H1 (cell line): ENCODE measurements around the gene TSPAN33. TPM values are rescaled to one million over a fixed set of nuclear protein-coding genes. Genes with fewer than 3 reads are reported as not detected.

Source experiments
- CTCF ChIA-PET: fragments of 300-600 bp; sonication (Branson Sonifier 250); formaldehyde crosslinking; loops from one replicate; lab custom pipeline; 2021; ENCODE audit not compliant: partially characterized antibody; lab: Charles Lee
- POLR2A ChIA-PET: fragments of 300-600 bp; sonication (Branson Sonifier 250); formaldehyde crosslinking; loops from one replicate; lab custom pipeline; 2021; ENCODE audit warnings: inconsistent platforms; ENCODE audit not compliant: partially characterized antibody; lab: Charles Lee
- DNase-seq, 2 experiments: peaks; one replicate each; pipeline versions ENCODE4 v3.0.0 to v3.0.0-alpha.2; 2010 to 2022; ENCODE audit warnings: low spot score in 2 of 2, low read depth in 1 of 2, mixed read lengths in 1 of 2
- FAIRE-seq: peaks from 2 replicates; lab custom pipeline; 2011; peaks lifted over from hg19 to GRCh38; lab: Jason Lieb, UNC
- H2AFZ ChIP-seq: 2 replicates; pipeline ENCODE4 v1.8.1; 2012; ENCODE audit warnings: low read length, inconsistent platforms
- H2AK5ac ChIP-seq: 2 replicates; pipeline ENCODE4 v1.6.1; 2013; ENCODE audit warnings: low read depth, low read length
- H2BK120ac ChIP-seq: replicated peaks from 2 replicates; pipeline ENCODE3; 2013; ENCODE audit warnings: low read depth, low read length, inconsistent platforms
- H2BK12ac ChIP-seq: 2 replicates; pipeline ENCODE4 v1.6.1; 2013; ENCODE audit warnings: low read depth, low read length
- H2BK15ac ChIP-seq: 2 replicates; pipeline ENCODE4 v1.6.1; 2013; ENCODE audit warnings: low read length
- H2BK20ac ChIP-seq: 2 replicates; pipeline ENCODE4 v1.6.1; 2013; ENCODE audit warnings: low read length
- H2BK5ac ChIP-seq: 2 replicates; pipeline ENCODE4 v1.6.1; 2013; ENCODE audit warnings: low read depth, low read length
- H3K14ac ChIP-seq: 2 replicates; pipeline ENCODE4 v1.6.1; 2013; ENCODE audit warnings: inconsistent platforms; ENCODE audit not compliant: insufficient read length
- H3K18ac ChIP-seq: 2 replicates; pipeline ENCODE4 v1.6.1; 2013; ENCODE audit warnings: low read length; ENCODE audit errors: extremely low read depth
- H3K23ac ChIP-seq: 2 replicates; pipeline ENCODE4 v1.6.1; 2013; ENCODE audit warnings: inconsistent platforms; ENCODE audit not compliant: insufficient read length
- H3K23me2 ChIP-seq: 2 replicates; pipeline ENCODE4 v1.6.1; 2013; ENCODE audit warnings: low read depth, low read length
- H3K27ac ChIP-seq: 2 replicates; pipeline ENCODE4 v1.6.1; 2011; ENCODE audit warnings: low read depth, low read length, inconsistent platforms
- H3K27me3 ChIP-seq, 4 experiments: replicated peaks in 1 of 4; 1 replicate in 1 of 4; 2 replicates in 3 of 4; pipeline versions ENCODE4 v1.6.1 to v1.8.1; 2011 to 2013; ENCODE audit warnings: low read length in 3 of 4, mild to moderate bottlenecking in 3 of 4, inconsistent platforms in 2 of 4, mixed read lengths in 2 of 4, moderate library complexity in 1 of 4; ENCODE audit not compliant: control insufficient read depth in 3 of 4, insufficient read depth in 3 of 4; ENCODE audit errors: extremely low read depth in 1 of 4
- H3K36me3 ChIP-seq, 4 experiments: 2 replicates each; pipeline versions ENCODE4 v1.6.1 to v1.8.1; 2011 to 2013; ENCODE audit warnings: mild to moderate bottlenecking in 4 of 4, low read length in 3 of 4, moderate library complexity in 2 of 4, control low read depth in 1 of 4, inconsistent platforms in 1 of 4; ENCODE audit not compliant: insufficient read depth in 4 of 4, control insufficient read depth in 2 of 4
- H3K4ac ChIP-seq: replicated peaks from 2 replicates; pipeline ENCODE3; 2013; ENCODE audit warnings: low read length, low read depth, mixed read lengths, inconsistent platforms; ENCODE audit not compliant: insufficient read length
- H3K4me1 ChIP-seq, 4 experiments: replicated peaks in 1 of 4; 1 replicate in 1 of 4; 2 replicates in 3 of 4; pipeline versions ENCODE4 v1.6.1 to v1.8.1; 2011 to 2013; ENCODE audit warnings: low read length in 3 of 4, inconsistent platforms in 2 of 4, mixed read lengths in 1 of 4; ENCODE audit not compliant: insufficient read depth in 4 of 4, control insufficient read depth in 3 of 4
- H3K4me2 ChIP-seq, 2 experiments: 2 replicates each; pipeline versions ENCODE4 v1.6.1 to v1.8.1; 2011 to 2013; ENCODE audit warnings: low read depth in 2 of 2, low read length in 2 of 2, control low read depth in 1 of 2, inconsistent platforms in 1 of 2, mild to moderate bottlenecking in 1 of 2; ENCODE audit not compliant: insufficient read depth in 1 of 2
- H3K4me3 ChIP-seq, 4 experiments: fragments of 200-600, 300-600 bp in 1 of 4; sonication (generic), shearing (Covaris generic), sonication (Bioruptor Twin) in 1 of 4; 2 replicates each; pipeline versions ENCODE4 v1.5.1 to v1.8.1; 2011 to 2016; ENCODE audit warnings: low read length in 4 of 4, low read depth in 3 of 4, control low read depth in 2 of 4, inconsistent platforms in 2 of 4, mild to moderate bottlenecking in 2 of 4, mixed read lengths in 1 of 4, moderate library complexity in 1 of 4; ENCODE audit not compliant: insufficient read depth in 2 of 4; ENCODE audit errors: extremely low read depth in 1 of 4
- H3K56ac ChIP-seq: replicated peaks from 2 replicates; pipeline ENCODE3; 2013; ENCODE audit warnings: low read depth, mild to moderate bottlenecking, mixed read lengths, low read length, inconsistent platforms; ENCODE audit not compliant: insufficient read length
- H3K79me1 ChIP-seq: 2 replicates; pipeline ENCODE4 v1.6.1; 2013; ENCODE audit warnings: low read depth, low read length, control low read depth
- H3K79me2 ChIP-seq, 2 experiments: 2 replicates each; pipeline versions ENCODE4 v1.6.1 to v1.8.1; 2012 to 2013; ENCODE audit warnings: low read length in 2 of 2, mild to moderate bottlenecking in 2 of 2, inconsistent platforms in 1 of 2; ENCODE audit not compliant: insufficient read depth in 2 of 2, control insufficient read depth in 1 of 2
- H3K9ac ChIP-seq, 4 experiments: replicated peaks in 1 of 4; 1 replicate in 1 of 4; 2 replicates in 3 of 4; pipeline versions ENCODE4 v1.6.1 to v1.8.1; 2011 to 2013; ENCODE audit warnings: low read depth in 3 of 4, low read length in 3 of 4, control low read depth in 2 of 4, mild to moderate bottlenecking in 2 of 4, moderate library complexity in 2 of 4, inconsistent platforms in 1 of 4; ENCODE audit errors: extremely low read depth in 1 of 4
- H3K9me3 ChIP-seq, 2 experiments: 2 replicates each; pipeline versions ENCODE4 v1.6.1 to v1.8.1; 2012 to 2013; ENCODE audit warnings: mild to moderate bottlenecking in 2 of 2, moderate library complexity in 2 of 2, control low read depth in 1 of 2, inconsistent platforms in 1 of 2, low read depth in 1 of 2, low read length in 1 of 2, mixed read lengths in 1 of 2; ENCODE audit not compliant: insufficient read depth in 2 of 2
- H4K20me1 ChIP-seq, 2 experiments: replicated peaks in 1 of 2; 2 replicates each; pipeline versions ENCODE3 to v1.8.1; 2011 to 2013; ENCODE audit warnings: inconsistent platforms in 2 of 2, low read length in 2 of 2, mild to moderate bottlenecking in 1 of 2; ENCODE audit not compliant: insufficient read depth in 2 of 2, control insufficient read depth in 1 of 2
- H4K5ac ChIP-seq: 2 replicates; pipeline ENCODE4 v1.6.1; 2013; ENCODE audit warnings: low read length, low read depth, mixed read lengths, inconsistent platforms; ENCODE audit not compliant: insufficient read length
- H4K8ac ChIP-seq: 2 replicates; pipeline ENCODE4 v1.8.0; 2013; ENCODE audit warnings: mild to moderate bottlenecking, moderate library complexity, low read length, inconsistent platforms; ENCODE audit not compliant: insufficient read depth; ENCODE audit errors: extremely low read depth
- H4K91ac ChIP-seq: replicated peaks from 2 replicates; pipeline ENCODE3; 2013; ENCODE audit warnings: low read length, mixed read lengths, inconsistent platforms; ENCODE audit not compliant: insufficient read length
- CTBP2 ChIP-seq: IDR thresholded peaks from 2 replicates; pipeline ENCODE4 v1.7.0; 2011; ENCODE audit warnings: borderline replicate concordance, mild to moderate bottlenecking, moderate library complexity, mixed read lengths, low read length; ENCODE audit not compliant: insufficient read depth, insufficient read length
- EGR1 ChIP-seq: IDR thresholded peaks from 2 replicates; pipeline ENCODE4 v1.6.1; 2011; ENCODE audit warnings: low read depth, low read length, borderline replicate concordance
- FOSL1 ChIP-seq: IDR thresholded peaks from 2 replicates; pipeline ENCODE4 v1.6.1; 2011; ENCODE audit warnings: mild to moderate bottlenecking, low read depth, low read length, moderate library complexity; ENCODE audit not compliant: insufficient read depth
- HDAC2 ChIP-seq, 2 experiments: fragments of 300-600 bp in 1 of 2; sonication (generic) in 1 of 2; IDR thresholded peaks; 2 replicates each; pipeline ENCODE4 v1.6.1; 2011 to 2012; ENCODE audit warnings: low read depth in 2 of 2, low read length in 2 of 2, mild to moderate bottlenecking in 2 of 2, moderate library complexity in 2 of 2, borderline replicate concordance in 1 of 2, inconsistent platforms in 1 of 2
- KDM5A ChIP-seq: fragments of 200-600 bp; IDR thresholded peaks from 2 replicates; pipeline ENCODE4 v1.7.1; 2012; ENCODE audit warnings: mild to moderate bottlenecking, low read length, inconsistent platforms, mixed read lengths
- NRF1 ChIP-seq: IDR thresholded peaks from 2 replicates; pipeline ENCODE4 v1.6.1; 2011; ENCODE audit warnings: mild to moderate bottlenecking, low read depth, low read length, improper control_type of control experiment
- RFX5 ChIP-seq: IDR thresholded peaks from 2 replicates; pipeline ENCODE4 v1.6.1; 2011; ENCODE audit warnings: low read depth, low read length, improper control_type of control experiment, borderline replicate concordance
- RNF2 ChIP-seq: fragments of 200-900, 300-1000 bp; sonication (generic); IDR thresholded peaks from 2 replicates; pipeline ENCODE4 v1.7.1; 2016; ENCODE audit warnings: borderline replicate concordance, low read depth, mild to moderate bottlenecking, antibody characterized with exemption, low read length; ENCODE audit not compliant: poor library complexity, severe bottlenecking; ENCODE audit errors: missing control alignments
- SIN3A ChIP-seq, 2 experiments: IDR thresholded peaks in 1 of 2; conservative IDR thresholded peaks in 1 of 2; 2 replicates each; pipeline ENCODE4 v1.6.1; 2011 to 2012; ENCODE audit warnings: low read length in 2 of 2, improper control_type of control experiment in 1 of 2, low read depth in 1 of 2, mild to moderate bottlenecking in 1 of 2
- YY1 ChIP-seq: IDR thresholded peaks from 2 replicates; pipeline ENCODE4 v1.6.1; 2011; ENCODE audit warnings: low read depth, mild to moderate bottlenecking, low read length
- ZNF274 ChIP-seq: IDR thresholded peaks from 2 replicates; pipeline ENCODE4 v1.7.0; 2012; ENCODE audit warnings: low read length, borderline replicate concordance; ENCODE audit errors: extremely low read depth
- WGBS, 2 experiments: shearing (Covaris generic) in 1 of 2; methylation state at CpG; one replicate each; pipeline versions ENCODE4 v1.1.6 to v1.1.7; 2013 to 2015; ENCODE audit warnings: low lambda C conversion rate in 2 of 2, mixed read lengths in 2 of 2, inconsistent platforms in 1 of 2, low coverage in 1 of 2, missing lambda C conversion rate in 1 of 2; ENCODE audit not compliant: insufficient replicate concordance in 2 of 2, insufficient coverage in 1 of 2, insufficient read length in 1 of 2; ENCODE audit errors: extremely low coverage in 1 of 2, missing lambda C conversion rate in 1 of 2; 5-methylcytosine and 5-hydroxymethylcytosine counted together
- polyA plus RNA-seq, 7 experiments: library from polyadenylated mRNA; depleted of rRNA in 3 of 7; stranded (reverse) in 5 of 7; unstranded in 2 of 7; fragments of >200 nt in 5 of 7; fragments of 200-250 nt in 2 of 7; gene quantifications; 1 replicate in 5 of 7; 2 replicates in 1 of 7; 4 replicates in 1 of 7; pipeline versions ENCODE4 v1.2.1 to v1.2.3, GENCODE V29; 2011 to 2013; ENCODE audit warnings: missing spikeins in 2 of 7, mixed read lengths in 2 of 7
- total RNA-seq: library from RNA; stranded (reverse); fragmentation: NEBNext Ultra II Directional; extraction: Animal tissue kit (Norgen Biotek cat#: 25700); gene quantifications from 2 replicates; pipeline ENCODE4 v1.2.1, GENCODE V29; 2021
- TF ChIP-seq, protein P1 (sequence below): IDR thresholded peaks from 2 replicates; pipeline ENCODE4 v1.6.1; 2011; ENCODE audit warnings: low read depth, mild to moderate bottlenecking, low read length; ENCODE audit not compliant: insufficient read depth

The TSPAN33 gene
- total and polyA plus RNA-seq, 2 of the 8 experiments (the other 6 are each of a cell fraction or from before 2014, with no cell fraction given) = 42.8 to 47.1 TPM

DNA sequence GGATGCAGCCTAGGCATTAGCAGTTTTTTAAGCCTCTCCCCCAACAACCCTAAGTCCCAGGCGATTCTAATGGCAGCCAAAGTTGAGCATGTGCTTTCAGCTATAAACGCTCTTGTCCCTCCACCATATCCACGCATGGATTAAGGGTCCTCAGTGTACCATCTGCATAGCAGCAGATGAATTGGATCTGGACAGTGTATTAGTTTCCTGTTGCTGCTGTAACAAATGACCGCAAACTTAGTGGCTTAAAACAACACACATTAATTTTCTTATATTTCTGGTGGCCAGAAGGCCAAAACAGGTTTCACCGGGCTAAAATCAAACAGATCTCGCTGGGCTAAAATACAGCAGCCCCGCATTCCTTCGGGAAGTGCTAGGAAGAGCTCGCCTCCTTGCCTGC, 13.1 kb downstream of the TSPAN33 start:
- H3K9ac ChIP-seq = no peak overlapping the region; a peak in 1 of 7 replicates
- H3K56ac ChIP-seq = no peak overlapping the region
- peaks cover 0 to 2% of the 10 kb centered on the region in 2 experiments for H4K20me1 ChIP-seq
- H3K27me3 ChIP-seq = no peaks in the 10 kb centered on the region
- no peak overlapping the region for H2AFZ ChIP-seq
- no peak overlapping the region for H3K4ac ChIP-seq
- POLR2A ChIA-PET = interaction anchor here (0.7 to 1.4 kb wide), 4 partner anchors 10 to 14 kb away, joined by 3 to 6 read pairs (median 3); partner anchors contain the start of gene TSPAN33
- no peaks in the 10 kb centered on the region for H3K23me2 ChIP-seq
- no peak overlapping the region for H2BK120ac ChIP-seq
- no peak overlapping the region for H3K14ac ChIP-seq
- H3K27ac ChIP-seq = no peak overlapping the region
- no peak overlapping the region for H2BK15ac ChIP-seq
- no peak overlapping the region for H3K23ac ChIP-seq
- H3K4me3 ChIP-seq = no peak overlapping the region
- no peak overlapping the region for H2AK5ac ChIP-seq
- WGBS, 2 experiments = 92% methylated on average over 9 of the region's 9 CpGs; no CpG with 5 or more reads in 1 of the 2 experiments
- H3K79me1 ChIP-seq = no peaks in the 10 kb centered on the region; the same call in 1 of the 2 replicates
- no peak overlapping the region for H2BK20ac ChIP-seq
- TF ChIP-seq CTBP2 (no peak), NRF1 (no peak), ZNF274 (no peak), RFX5 (no peak), RNF2 (no peak), KDM5A (no peak), EGR1 (no peak), FOSL1 (no peak), SIN3A (conservative IDR thresholded peaks at IDR 0.05 in 1 of 2, IDR thresholded peaks at IDR 0.05 in 1 of 2; ENCODE audit: low read depth in 1 of 2, low read length in 2 of 2) (no peak), HDAC2 (IDR thresholded peaks at IDR 0.05; ENCODE audit: borderline replicate concordance in 1 of 2, low read depth in 2 of 2, low read length in 2 of 2) (no peak), YY1 (no peak)
- TF ChIP-seq, protein P1, sequence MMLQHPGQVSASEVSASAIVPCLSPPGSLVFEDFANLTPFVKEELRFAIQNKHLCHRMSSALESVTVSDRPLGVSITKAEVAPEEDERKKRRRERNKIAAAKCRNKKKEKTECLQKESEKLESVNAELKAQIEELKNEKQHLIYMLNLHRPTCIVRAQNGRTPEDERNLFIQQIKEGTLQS = no peak
- TF ChIP-seq, all 59 proteins: peak for 0
- Histone ChIP-seq H3K79me2 (no peaks in the 10 kb centered on the region), H4K91ac (no peak overlapping the region), H2BK12ac (no peak overlapping the region), H4K5ac (no peak overlapping the region), H3K4me1 (peaks cover 0 to 3% (median 0%) of the 10 kb centered on the region in 4 experiments; a peak in 1 of 7 replicates), H3K4me2 (no peak overlapping the region), H3K18ac (no peak overlapping the region), H3K36me3 (no peaks in the 10 kb centered on the region), H4K8ac (no peak overlapping the region), H2BK5ac (no peak overlapping the region), H3K9me3 (no peaks in the 10 kb centered on the region)
- no peak for FAIRE-seq
- CTCF ChIA-PET = interaction anchor here (0.6 to 19.3 kb wide), 5 partner anchors 9 to 61 kb away, joined by 3 to 258 read pairs (median 5); no protein-coding TSS in a partner anchor
- no peak for DNase-seq
